ENCODE measurements around the gene CLASP2.
"Not testable (repeated sequence)": the region's sequence is repeated elsewhere in the genome, so short reads cannot be mapped to it uniquely, and the experiment has no call there.

CLASP2 gene

DNA sequence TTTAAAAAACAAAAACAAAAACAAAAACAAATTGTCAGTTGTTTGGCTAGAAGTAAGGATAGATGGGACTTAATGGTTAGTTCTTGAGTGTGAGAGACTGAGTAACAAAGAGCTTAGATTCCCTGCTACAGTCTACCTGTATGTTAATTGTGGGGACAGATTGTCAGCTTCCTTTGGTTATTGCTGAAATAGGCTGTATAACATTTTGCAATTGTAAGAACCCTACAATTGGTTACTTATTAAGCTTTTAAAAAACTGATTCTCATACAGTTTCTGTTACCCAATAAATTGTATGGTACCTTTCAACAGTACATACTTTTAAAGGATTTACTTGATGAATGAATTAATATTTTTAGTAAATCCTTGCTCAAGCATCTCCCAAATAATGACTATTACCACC lies 35.3 kb downstream of the CLASP2 start:
- DNase-seq, result no peak

DNA sequence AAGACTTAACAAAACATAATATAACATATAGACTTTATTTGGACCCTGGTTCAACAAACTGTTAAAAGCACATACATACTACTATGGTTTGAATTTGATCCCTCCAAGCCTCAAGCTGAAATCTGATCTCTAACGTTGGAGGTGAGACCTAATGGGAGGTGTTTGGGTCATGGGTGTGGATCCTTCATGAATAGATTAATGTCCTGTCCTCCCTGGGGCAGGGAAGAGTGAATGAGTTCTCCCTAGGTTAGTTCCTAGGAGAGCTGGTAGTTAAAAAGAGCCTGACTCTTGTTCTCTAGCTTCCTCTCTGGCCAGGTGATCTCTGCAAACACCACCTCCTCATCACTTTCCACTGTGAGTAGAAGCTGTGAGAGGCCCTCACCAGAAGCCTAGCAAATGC lies 36.4 kb downstream of the CLASP2 start:
- no peak for DNase-seq

DNA sequence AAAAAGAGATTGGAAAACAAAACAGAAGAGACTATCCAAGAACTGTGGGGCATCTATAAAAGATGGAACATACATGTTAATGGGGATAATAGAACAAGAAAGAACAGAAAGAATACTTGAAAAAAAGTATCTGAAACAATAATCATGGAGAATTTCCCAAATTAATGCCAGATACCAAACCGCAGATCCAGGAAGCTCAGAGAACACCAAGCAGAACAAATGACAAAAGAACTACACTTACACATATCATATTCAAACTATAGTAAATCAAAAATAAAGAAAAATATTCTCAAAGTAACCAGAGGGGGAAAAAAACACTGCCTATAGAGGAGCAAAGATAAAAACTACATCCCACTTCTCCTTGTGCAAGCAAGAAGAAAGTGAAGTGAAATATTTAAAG lies 40.0 kb downstream of the CLASP2 start:
- no peak for DNase-seq

DNA sequence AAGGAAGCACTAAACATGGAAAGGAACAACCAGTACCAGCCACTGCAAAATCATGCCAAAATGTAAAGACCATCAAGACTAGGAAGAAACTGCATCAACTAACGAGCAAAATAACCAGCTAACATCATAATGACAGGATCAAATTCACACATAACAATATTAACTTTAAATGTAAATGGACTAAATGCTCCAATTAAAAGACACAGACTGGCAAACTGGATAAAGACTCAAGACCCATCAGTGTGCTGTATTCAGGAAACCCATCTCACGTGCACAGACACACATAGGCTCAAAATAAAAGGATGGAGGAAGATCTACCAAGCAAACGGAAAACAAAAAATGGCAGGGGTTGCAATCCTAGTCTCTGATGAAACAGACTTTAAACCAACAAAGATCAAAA lies 44.6 kb downstream of the CLASP2 start:
- DNase-seq, result not testable (repeated sequence)

DNA sequence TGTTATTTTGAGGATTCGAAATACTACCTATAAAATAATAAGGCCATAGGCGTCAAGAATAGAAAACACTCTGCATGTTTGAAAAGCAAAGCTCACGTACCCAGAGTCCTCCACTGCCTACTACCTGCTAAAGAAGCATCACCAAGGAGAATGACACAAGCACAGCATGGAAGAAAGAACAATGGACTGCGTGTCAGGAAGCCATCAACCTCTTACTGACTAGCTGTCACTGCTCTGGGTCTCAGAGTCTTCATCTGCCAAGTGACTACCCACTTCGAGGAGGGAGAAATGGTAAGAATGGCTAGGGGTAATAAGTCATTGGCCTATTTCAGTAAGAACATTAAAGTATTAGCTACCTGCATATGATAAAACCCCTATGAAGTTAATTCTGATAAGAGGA lies 49.4 kb downstream of the CLASP2 start:
- DNase-seq, result no peak

DNA sequence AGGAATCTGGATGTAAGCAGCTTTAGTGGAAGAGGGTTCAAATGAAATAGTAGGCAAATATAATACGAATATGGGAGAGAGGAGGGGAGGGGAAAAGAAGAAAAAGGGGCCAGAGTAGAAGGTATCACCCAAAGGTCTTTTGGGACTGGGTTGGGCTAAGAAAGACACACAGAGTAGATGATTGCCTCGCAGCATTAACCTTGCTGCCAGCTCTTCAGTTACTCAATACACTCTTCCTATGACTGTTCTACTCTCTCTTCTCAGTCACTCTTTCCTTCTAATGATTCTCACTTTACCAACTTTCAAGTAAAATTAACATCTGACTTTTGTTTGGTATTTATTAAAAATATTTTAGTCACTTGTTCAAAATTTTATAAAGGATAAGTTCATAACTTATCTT lies 52.8 kb downstream of the CLASP2 start:
- no peak for DNase-seq

DNA sequence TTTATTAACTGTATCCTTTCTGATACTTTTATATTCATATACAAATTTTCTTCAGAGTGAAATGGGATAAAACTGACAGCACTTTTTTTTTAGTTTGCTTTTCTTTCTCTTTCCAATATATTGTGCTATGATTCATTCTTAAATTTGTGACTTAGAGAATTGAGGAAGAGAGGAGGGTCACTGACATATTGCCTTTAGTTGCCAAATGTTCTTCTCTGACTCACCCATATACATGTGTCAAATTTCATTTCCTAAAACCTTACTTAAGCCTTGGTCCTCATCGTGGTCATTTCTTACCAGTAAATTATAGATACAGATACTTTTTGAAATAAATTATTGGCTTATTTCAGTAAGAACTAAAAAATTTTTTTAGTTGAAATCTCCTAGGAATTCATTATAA lies 53.9 kb downstream of the CLASP2 start:
- DNase-seq, result no peak

DNA sequence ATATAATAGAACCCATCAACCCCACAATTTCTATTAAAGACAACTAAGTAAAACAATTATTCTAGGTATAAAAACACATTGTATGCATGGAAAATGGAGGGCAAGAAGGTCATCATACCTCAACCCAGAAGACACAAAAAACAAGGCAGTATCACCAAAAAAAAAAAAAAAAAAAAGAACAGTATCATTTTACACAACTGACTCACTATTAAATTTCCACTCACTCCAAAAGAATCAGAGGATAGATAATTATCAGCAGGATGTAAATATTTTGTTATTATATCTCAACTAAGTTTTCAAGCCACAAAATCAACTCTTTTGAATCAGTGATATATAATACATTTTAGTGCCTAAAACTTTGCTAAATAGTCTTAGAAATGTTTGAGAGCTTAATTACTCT lies 55.0 kb downstream of the CLASP2 start:
- DNase-seq, result no peak

DNA sequence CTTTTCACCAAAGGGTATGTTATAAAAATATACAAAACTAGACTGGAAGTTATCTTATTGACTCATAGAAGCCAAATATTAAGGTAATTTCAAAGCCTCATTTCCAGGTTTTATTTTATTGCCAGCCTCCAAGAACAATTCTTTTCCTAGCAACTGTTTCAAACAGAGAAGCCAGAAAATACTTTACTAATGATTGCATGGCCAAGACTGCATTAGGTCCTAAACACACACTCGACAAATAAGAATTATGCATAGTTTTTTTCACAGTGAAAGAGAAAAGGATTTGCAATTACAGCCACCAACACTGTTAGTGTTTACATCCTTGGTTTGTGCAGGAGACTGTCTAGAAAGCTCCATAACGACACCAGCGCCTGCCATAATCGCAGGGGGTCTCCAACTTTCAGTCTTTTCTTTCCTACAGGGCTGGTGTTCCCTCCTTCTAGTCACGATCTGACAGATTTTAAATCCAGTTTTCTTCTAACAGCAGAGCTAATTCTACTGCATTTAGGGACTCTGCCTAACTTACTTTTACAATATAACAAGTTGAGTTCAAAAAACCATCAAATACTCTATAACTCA lies 58.1 kb downstream of the CLASP2 start:
- DNase-seq, result no peak

DNA sequence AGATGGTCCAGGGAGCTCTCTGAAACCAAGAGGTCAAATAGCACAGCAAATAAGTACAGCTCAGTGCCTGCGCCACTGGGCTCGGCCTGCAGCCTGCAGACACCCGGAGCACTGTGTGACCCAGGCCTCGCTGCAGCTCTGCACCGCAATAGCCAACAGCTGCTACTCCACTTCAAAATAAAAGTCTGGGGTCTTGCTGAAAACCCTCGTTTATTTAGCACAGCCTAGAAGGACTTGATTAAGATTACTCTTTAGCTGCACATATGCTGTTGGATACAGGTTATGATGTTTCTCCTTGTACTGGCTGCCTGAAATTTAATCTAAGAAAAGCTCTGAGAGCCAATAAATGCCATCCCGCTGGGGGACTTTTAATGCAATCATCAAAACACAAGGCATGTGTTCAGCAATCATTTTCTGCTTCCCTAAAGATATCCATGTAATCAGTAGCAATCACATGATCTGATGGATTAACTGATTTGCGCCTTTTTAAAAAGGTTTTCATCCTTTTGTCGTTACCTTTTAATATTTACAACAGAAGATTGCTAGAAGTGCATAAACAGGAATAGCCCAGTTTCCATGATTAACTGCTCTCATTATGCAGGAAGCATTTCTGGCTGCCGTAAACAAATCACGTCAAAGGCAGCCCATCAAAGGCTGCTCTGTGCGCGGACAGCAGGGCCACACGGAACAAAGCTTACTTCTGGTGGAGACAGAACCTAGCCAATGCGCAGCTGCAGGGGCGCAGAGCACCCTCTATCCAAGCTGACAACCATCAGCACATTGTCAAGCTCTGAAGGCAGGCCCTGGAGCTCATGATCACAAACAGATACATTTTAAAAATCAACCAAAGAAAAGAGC lies 58.8 kb downstream of the CLASP2 start:
- DNase-seq, result no peak

DNA sequence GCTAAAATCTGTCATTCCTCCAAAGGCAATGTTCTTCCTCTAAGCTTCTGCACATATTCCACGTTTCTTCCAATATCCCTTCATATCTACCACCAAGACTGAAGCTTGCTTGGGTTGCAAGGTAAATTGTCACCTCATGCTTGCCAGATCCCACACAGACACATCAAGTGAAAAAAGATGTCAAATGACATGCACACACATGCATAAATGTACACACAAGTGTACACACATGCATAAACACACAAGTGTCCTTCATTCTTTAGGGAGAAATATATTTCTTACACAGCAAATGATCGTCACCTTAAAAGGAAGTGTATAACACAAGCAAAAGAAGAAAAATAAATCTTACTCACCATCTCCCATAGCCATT lies 59.4 kb downstream of the CLASP2 start:
- no peak for DNase-seq

DNA sequence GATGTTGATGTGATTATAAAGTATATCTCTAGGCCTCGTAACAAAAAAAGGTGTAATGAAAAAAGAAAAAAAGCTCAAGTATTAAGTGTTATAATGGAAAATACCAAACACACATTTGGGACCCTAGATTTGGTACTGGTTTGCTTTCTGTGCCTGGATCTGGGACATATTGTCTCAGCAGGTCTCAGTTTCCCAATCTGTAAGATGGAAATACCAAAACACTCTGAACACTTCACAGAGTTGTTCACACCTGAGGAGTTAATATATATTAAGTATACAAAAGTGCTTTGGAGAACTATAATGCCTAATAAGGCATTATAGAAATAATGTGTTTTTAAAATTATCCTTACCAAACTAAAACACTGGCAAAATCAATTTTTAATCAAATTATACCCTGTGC lies 60.0 kb downstream of the CLASP2 start:
- no peak for DNase-seq

DNA sequence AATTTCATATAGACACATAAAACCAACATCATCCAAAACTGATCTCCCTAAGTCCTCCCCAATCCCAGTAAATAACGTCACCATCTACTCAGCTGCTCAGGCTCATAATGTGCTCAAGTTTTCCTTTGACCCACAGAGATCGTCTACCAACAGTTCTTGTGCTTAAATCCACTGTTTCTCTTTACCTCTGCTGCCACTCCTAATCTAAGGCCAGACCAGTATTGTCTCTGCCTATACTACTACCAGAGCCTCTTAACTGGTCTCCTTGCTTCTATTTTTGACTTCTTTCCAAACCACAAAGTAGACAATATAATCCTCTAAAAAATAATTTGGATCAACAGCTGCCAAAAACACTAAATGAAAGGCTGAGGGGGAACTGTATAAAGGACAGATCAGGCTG lies 65.3 kb downstream of the CLASP2 start:
- no peak for DNase-seq

DNA sequence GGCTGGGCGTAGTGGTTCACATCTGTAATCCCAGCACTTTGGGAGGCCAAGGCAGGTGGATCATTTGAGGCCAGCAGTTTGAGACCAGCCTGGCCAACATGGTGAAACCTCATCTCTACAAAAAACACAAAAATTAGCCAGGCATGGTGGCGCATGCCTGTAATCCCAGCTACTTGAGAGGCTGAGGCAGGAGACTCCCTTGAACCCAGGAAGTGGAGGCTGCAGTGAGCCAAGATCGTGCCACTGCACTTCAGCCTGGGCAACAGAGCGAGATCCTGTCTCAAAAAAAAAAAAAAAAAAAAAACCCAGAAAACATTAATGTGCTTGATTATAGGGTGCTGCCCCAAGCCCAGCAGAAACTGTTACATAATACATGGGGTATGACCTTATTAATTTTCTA lies 67.0 kb downstream of the CLASP2 start:
- DNase-seq, result not testable (repeated sequence)

DNA sequence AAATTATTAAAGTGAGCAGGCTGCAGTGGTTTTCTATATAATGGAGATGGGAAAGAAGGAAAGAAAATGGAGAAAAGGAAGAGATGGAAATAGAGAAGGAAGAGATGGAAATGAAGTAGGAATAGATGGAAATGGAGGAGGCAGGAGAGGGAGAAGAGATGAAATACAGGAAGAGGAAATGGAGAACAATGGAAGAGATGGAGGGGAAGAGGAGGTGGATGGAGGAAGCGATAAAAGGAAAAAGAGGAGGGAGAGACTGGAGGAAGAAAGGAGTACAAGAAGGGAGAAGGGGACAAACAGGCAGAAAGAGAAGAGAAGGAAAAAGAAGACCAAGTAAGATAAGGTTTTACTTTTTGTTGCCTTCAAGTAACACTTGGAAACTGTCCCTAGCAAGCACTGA lies 67.6 kb downstream of the CLASP2 start:
- DNase-seq, result no peak

DNA sequence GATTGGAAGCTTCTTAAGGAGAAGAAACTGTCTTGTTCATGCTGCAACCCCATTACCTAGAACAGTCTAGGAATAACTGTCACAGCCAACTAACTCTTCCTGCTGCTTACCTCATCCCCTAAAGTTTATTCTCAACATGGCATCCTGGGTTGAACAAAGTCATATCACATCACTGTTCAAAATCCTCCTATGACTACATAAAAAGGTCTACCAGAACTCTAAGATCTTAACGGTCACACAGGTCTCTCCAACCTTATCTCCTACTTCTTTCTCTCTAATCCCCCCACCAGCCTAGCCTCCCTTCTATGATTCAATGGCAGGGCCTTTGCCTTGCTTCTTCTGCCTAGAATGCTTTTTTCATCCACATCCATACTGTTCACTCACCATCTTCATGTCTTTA lies 69.3 kb downstream of the CLASP2 start:
- DNase-seq, result no peak

DNA sequence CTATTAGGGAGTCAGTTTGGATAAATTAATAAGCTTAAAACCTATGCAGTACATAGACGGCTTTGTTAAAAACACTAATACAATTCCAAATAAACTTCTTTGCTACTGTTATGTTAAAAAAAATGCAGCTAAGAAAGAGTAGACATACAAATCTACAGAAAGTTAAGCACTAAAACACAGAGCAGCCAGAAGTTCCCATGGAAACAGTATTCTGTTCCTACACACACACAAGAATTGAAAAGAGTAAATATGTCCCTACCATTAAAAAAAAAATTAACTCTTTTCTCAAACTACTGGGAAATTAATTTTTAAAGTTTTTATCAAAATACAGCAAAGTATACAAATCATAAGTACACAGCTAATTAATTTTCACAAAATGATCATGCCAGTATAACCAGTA lies 71.6 kb downstream of the CLASP2 start:
- no peak for DNase-seq

DNA sequence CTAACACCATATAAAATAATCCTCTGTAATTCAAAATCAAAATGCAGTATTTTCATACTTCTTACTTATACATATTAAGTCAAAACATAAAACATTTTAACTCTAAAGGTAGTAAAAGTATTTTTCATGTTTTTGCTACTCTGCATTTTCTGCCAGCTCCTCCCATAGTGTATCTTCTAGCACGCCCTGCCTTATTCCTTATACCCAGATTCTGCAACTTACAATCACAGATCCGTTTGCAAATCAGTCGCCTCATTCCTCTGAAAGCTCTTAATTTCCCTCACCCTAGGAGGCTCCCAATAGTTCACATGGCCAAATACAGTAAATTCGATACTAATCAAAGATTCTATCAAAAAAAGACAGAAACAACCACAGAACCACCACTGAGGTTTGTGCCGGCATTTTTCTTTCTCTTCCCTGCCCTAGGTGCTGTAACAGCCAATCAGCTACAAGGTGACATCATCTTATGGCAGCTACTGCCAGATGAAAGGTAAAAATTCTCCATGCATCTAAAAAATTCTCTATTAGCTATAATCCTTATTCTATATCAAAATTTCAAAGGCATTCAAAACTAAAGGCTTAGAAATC lies 72.9 kb downstream of the CLASP2 start:
- peak; percentile 12 for DNase-seq

DNA sequence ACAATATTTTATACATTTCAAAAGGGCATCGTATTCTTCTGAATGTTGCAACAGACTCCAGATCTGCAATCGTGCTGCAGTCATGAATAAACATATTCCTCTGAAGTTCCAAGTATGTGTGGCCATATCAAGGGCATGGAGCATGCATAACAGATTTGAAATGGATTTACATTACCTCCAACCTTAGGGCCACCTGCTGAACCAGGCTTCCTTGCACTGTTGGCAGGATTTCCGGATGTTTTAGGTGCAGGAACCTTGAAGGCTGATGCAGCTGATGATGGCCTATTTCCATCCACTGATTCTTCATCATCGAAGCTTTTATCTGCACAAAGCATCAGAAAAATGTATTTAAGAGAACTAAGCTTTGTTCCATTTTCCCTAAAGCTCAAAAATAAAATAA lies 73.5 kb downstream of the CLASP2 start:
- no peak for DNase-seq

DNA sequence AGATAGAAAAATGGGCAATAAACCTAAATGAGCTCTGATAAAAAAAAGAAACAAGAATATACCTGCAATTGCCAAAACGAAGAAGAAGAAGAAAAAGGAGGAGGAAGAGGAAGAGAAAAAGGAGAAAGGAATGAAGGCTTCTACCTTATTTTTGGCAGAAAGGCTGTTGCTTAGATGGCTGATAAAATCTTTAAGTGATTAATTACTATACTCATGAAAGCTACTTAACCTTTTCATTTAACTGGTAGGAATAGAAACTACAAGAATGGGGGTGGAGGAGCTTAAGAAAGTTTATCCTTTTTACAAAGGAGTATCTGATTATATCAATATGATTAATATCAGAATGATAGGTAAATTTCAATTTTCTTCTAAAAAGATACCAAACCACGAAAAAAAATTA lies 75.2 kb downstream of the CLASP2 start:
- no peak for DNase-seq

DNA sequence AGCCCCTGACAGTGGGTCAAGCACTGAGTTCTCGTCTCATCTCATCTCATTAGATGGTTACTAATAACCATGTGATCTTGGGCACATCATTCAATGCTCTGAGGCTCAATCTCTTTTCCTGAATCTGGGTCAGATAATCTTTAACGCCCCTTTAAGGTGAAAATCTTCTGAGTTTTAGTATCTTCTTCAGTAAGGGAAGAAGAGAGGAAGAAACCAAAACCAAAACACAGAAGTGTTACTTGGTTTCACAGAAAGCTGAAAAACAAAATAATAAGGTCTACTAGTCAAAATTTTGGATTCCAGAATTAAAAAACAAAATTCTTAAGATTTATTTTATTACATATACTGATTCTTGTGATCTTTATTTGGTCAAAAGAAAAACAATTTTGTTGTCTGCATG lies 78.2 kb downstream of the CLASP2 start:
- no peak for DNase-seq

DNA sequence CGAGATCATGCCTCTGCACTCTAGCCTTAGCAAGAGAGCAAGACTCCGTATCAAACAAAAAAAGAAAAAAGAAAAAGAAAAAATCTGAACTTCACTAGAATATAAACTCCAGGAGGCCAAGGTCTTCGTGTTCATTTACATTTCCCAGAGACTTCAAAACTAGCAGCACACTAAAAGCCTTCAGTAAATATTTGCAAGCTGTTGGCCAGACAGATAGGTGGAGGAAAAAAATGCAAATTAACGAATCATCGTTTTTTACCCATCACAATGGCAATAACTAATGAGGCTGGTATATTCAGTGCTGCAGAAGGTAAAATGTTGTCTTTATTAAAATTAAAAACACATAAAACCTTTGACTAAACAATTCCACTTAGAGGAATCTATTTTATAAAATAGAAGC lies 80.6 kb downstream of the CLASP2 start:
- DNase-seq, result no peak

DNA sequence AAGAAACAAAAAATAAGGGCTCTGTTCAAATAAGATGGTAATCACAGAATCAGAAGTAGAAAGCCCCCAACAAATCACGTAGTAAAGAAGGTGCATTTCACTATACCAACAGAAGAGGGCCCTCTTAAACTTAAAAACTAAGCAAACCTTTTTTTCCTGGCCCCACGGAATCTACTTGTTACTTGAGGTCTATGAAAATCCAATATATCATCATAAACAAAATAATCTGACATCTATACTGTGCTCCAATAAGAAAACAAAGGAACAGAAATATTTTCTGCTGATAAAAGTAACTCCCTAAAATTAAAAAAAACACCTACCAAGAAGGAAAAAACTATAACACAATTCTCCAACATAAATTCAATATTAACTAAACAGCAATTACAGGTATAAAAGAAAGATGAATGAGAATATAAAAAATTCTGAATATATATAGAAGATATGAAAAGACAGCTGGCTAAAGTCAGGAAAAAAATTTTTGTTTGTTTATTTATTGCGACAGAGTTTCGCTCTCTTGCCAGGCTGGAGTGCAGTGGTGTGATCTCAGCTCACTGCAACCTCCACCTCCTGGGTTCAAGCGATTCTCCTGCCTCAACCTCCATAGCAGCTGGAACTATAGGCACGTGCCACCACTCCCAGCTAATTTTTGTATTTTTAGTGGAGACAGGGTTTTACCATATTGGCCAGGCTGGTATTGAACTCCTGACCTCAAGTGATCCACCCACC lies 81.8 kb downstream of the CLASP2 start:
- no peak for DNase-seq

DNA sequence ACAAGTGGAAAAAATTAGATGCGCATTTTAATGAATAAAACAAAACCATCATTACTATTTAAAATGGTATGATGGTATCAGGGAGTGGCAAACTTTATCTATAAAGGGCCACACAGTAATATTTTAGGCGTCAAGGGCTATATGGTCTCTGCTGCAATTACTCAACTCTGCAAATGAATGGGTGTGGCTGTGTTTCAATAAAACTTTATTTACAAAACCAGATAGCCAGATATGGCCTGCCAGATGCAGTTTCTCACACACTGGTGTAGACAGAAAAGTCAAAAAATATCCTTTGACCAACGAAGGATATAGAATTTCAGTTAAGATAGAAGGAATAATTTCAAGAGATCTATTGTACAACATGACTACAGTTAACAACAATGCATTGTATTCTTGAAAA lies 83.8 kb downstream of the CLASP2 start:
- no peak for DNase-seq

Measured in activated naive CD4-positive, alpha-beta T cell treated with Interleukin-2 at 50 U/mL for 16 hours (primary cell).